ENCODE measurements around the gene CHEK1. TPM values are rescaled to one million over a fixed set of nuclear protein-coding genes. Genes with fewer than 3 reads are reported as not detected.
A peak's percentile ranks its signal among the peaks of the same experiment; 100 is the strongest.

CHEK1 gene
- total RNA-seq, 4 donors from 2014 or later = 0.60 to 1.5 (median 0.91) TPM

DNA sequence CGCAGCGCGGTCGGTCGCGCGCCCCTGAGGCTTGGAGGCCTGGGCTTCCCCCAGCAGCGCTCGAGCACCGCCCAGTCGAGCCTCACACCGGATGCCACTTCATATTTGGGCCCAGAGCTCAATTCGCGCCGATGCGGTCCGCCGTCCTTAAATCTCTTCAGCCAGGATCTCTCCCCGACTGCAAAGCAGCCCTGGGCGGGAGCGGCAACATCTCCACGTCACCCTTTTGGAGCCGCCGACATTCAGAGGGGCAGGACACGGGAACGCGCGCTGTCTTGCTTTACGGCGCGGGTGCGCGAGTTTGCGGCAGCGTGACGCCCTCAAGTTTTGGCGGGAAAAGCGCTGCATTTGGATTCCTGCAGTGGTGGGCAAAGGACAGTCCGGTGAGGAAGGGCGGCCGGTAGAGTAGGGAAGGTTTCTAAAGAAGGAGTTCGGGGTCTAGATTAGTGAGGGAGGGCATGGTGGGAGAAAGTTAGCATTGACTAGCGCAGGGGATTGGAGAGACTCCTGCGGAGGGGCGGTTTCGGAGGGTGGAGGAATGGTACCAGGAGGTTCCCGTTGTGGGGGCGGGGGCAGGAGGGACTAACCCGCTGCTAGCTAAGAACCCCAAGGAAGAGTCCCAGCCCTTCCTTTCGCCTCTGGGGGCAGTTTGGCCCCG lies 796 bp downstream of the CHEK1 start:
- TF ChIP-seq, protein P1, sequence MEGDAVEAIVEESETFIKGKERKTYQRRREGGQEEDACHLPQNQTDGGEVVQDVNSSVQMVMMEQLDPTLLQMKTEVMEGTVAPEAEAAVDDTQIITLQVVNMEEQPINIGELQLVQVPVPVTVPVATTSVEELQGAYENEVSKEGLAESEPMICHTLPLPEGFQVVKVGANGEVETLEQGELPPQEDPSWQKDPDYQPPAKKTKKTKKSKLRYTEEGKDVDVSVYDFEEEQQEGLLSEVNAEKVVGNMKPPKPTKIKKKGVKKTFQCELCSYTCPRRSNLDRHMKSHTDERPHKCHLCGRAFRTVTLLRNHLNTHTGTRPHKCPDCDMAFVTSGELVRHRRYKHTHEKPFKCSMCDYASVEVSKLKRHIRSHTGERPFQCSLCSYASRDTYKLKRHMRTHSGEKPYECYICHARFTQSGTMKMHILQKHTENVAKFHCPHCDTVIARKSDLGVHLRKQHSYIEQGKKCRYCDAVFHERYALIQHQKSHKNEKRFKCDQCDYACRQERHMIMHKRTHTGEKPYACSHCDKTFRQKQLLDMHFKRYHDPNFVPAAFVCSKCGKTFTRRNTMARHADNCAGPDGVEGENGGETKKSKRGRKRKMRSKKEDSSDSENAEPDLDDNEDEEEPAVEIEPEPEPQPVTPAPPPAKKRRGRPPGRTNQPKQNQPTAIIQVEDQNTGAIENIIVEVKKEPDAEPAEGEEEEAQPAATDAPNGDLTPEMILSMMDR (IDR thresholded peaks at IDR 0.05) = peak in 2 of 5 experiments; percentile 17 to 21
- TF ChIP-seq EP300 (IDR thresholded peaks at IDR 0.05) (peak; percentile 54 to 97), POLR2A (IDR thresholded peaks at IDR 0.05) (peak in 1 of 2 donors; percentile 75)
- Histone ChIP-seq H3K9me3 (no peaks in the 10 kb centered on the region), H3K4me3 (peak overlapping the region; percentile 68 to 81 (median 74)), H3K36me3 (peaks cover 0 to 12% (median 0%) of the 10 kb centered on the region in 3 donors), H3K27ac (peak overlapping the region; percentile 94 to 96 (median 94)), H3K27me3 (no peaks in the 10 kb centered on the region), H3K4me1 (peaks cover 0 to 18% (median 11%) of the 10 kb centered on the region in 4 donors)
- WGBS, 2 donors = 0 to 2% methylated on average over 26 to 34 of the region's 51 CpGs
- peak; percentile 68 to 84 for DNase-seq (ENCODE audit: low spot score in 2 of 2)

DNA sequence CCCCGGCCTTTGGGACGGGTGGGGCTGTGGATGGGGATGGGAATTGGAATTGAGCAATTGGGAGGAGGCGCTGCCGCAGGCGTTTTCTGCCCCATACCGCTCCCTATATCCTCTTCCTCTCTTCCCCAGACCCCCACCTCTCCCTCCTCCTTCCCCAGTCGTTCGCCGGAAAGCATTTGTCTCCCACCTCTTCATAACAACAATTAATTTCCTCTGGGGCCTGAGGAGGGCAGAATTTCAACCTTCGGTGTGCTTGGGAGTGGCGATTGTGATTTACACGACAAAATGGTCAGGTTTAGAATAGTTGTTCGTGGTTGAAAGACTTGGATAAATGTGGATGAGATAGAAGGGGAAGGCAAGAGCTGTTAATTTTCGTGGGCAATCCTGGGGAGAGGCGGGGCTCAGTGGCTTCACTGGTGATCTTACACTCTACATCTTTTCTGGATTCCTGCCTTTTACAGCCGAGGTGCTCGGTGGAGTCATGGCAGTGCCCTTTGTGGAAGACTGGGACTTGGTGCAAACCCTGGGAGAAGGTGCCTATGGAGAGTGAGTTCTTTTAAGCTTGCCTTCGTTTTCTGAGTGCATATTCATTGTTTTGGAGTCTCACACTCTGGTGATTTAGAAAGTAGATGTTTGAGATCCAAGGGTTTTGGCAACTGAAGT lies 1.5 kb downstream of the CHEK1 start:
- TF ChIP-seq EP300 (IDR thresholded peaks at IDR 0.05) = no peak
- TF ChIP-seq, protein P1 (IDR thresholded peaks at IDR 0.05) = peak in 1 of 5 experiments; percentile 8
- 1% methylated on average over 18 of the region's 18 CpGs for WGBS, 2 donors
- H3K27ac ChIP-seq = peak overlapping the region in 3 of 4 donors; percentile 94 to 96 (median 95)

DNA sequence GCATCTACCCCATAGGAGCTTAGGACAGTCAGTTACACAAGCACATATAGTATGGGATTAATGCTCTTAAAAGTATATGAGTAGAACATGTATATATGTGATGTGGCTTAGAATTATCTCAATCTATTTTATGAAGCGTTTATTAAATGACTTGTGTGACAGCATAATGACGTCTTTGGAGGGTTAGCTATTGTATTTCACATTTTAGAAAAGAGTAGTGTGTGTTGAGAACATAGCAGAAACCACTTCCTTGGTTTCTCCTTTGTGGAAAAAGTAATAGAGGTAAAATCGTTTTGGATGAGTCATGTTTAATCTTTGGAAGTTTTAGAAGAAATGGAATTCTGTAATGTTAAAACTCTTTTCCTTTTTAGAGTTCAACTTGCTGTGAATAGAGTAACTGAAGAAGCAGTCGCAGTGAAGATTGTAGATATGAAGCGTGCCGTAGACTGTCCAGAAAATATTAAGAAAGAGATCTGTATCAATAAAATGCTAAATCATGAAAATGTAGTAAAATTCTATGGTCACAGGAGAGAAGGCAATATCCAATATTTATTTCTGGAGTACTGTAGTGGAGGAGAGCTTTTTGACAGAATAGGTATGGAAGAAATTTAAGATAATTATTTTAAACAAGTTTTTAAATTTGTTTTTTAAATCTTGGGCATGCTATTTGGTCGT lies 2.4 kb downstream of the CHEK1 start:
- H3K36me3 ChIP-seq = no peaks in the 10 kb centered on the region
- DNase-seq (ENCODE audit: low spot score in 2 of 2) = no peak
- TF ChIP-seq, protein P1 (IDR thresholded peaks at IDR 0.05) = no peak
- no peak for TF ChIP-seq EP300 (IDR thresholded peaks at IDR 0.05)
- no peak for TF ChIP-seq POLR2A (IDR thresholded peaks at IDR 0.05)
- no peak overlapping the region for H3K4me3 ChIP-seq
- no peaks in the 10 kb centered on the region for H3K27me3 ChIP-seq
- WGBS, 2 donors = 71 to 72% methylated on average over 7 of the region's 7 CpGs
- H3K9me3 ChIP-seq = no peaks in the 10 kb centered on the region
- no peak overlapping the region for H3K27ac ChIP-seq
- H3K4me1 ChIP-seq = peaks cover 0 to 18% (median 11%) of the 10 kb centered on the region in 4 donors

More for the DNA sequence above, 1.5 kb downstream of the CHEK1 start:
- no peaks in the 10 kb centered on the region for H3K9me3 ChIP-seq
- H3K4me3 ChIP-seq = peak overlapping the region; percentile 68 to 81 (median 74)
- no peaks in the 10 kb centered on the region for H3K27me3 ChIP-seq
- peaks cover 0 to 18% (median 11%) of the 10 kb centered on the region in 4 donors for H3K4me1 ChIP-seq
- peaks cover 0 to 5% (median 0%) of the 10 kb centered on the region in 3 donors for H3K36me3 ChIP-seq
- no peak for DNase-seq (ENCODE audit: low spot score in 2 of 2)

DNA sequence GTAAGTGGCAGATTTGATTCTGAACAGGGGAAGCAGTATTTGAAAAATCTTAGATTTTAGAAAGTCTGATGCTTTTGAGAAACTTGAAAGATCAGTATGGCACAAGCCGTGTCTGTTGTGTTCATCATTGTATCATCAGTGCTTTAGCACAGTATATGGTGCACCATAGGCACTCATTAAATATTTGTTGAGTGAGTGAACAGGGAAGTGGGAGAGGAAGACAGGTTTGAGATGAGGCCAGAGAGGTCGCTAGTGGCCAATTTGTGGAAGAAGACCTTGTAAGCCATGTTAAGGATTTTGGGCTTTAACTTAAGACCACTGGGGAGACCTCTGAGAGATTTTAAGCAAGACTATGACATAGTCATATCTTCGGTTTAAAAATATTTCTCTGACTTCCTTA lies 12.9 kb downstream of the CHEK1 start:
- 90 to 94% methylated on average over 3 of the region's 3 CpGs for WGBS, 2 donors
- TF ChIP-seq EP300 (IDR thresholded peaks at IDR 0.05) (no peak), POLR2A (IDR thresholded peaks at IDR 0.05) (no peak)
- TF ChIP-seq, protein P1 (IDR thresholded peaks at IDR 0.05) = no peak

More for the DNA sequence above, 12.9 kb downstream of the CHEK1 start:
- no peaks in the 10 kb centered on the region for H3K4me1 ChIP-seq
- H3K36me3 ChIP-seq = peaks cover 0 to 9% (median 0%) of the 10 kb centered on the region in 3 donors
- H3K27ac ChIP-seq = no peak overlapping the region
- no peaks in the 10 kb centered on the region for H3K27me3 ChIP-seq
- no peak for DNase-seq (ENCODE audit: low spot score in 2 of 2)
- no peaks in the 10 kb centered on the region for H3K9me3 ChIP-seq
- H3K4me3 ChIP-seq = no peak overlapping the region

All from tibial nerve (tissue), 4 donors.